Activated CD8-positive, alpha-beta memory T cell treated with anti-CD3 and anti-CD28 coated beads for 36 hours (primary cell): ENCODE measurements around the gene COASY. TPM values are rescaled to one million over a fixed set of nuclear protein-coding genes. Genes with fewer than 3 reads are reported as not detected.

ENCODE experiments used
- CTCF ChIA-PET: fragments of 350-600 bp; sonication (Branson Sonifier 250); formaldehyde crosslinking; loops from one replicate; lab custom pipeline; 2021; ENCODE audit warnings: antibody characterized with exemption; lab: Charles Lee
- POLR2A ChIA-PET: fragments of 350-600 bp; sonication (Branson Sonifier 250); formaldehyde crosslinking; loops from one replicate; lab custom pipeline; 2021; ENCODE audit warnings: antibody characterized with exemption; lab: Charles Lee
- total RNA-seq, 2 experiments: library from RNA; stranded (reverse); gene quantifications; one replicate each; pipeline ENCODE4 v1.2.3, GENCODE V29; 2021

Gene COASY
- total RNA-seq, result 100 to 1,000 TPM; 118 to 120 TPM

GRCh38 chr17:42561897-42562387, at the start of gene COASY:
TSS of gene COASY (plus strand) at chr17:42562148. CDS start at chr17:42562623, 475 bp downstream.
- CTCF ChIA-PET, result no interaction called here
- POLR2A ChIA-PET, result no interaction called here

DNA sequence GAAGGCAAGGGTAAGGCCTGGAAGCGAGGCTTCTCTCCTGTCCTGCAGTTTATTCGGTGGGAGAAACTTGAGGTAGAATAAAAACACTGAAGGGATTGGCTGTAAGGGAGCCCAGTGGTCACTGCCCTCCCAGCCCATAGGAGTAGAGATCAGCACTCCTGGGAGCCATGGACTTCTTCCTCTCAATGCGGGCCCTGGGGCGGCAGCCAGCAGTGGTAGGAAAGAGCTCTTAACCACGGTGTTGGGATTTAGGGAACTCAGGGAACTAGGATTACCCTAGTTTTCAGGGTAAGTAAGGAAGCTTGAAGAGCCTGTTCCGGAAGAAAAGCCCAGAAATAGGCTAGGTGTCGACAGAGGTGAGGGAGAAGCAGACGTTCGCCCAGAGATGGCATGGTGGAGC, 49.7 kb upstream of the COASY start:
- ChIA-PET POLR2A (no interaction called here), CTCF (interaction anchor here (0.7 kb wide), 1 partner anchor 17 kb away, joined by 3 read pairs; no protein-coding TSS in a partner anchor)

DNA sequence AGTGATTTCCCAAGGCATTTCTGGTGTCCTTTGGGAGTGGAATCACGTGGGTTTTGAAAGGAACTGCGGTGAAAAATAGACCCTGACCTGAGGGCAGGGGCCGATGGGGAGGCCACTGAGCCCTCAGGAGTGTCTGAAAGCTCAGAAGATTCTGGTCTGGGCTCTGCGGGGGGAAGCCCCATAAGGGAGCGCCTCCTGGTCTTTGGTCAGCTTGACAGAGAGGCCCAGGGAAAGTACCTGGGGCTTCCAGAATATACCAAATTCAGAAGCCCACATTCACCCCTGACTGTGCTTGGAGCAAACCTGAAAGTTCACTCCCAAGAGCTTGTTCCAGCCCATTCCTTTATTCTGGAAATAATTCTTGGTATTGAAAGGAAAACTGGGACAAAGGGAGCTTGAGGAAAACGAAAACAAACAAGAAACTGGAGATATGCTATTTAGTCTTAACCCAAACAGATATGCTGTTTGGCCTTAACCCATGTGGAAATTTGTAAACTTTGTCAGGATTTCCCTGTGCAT, 49.2 kb upstream of the COASY start:
- ChIA-PET CTCF (no interaction called here), POLR2A (no interaction called here)

- CTCF ChIA-PET, result interaction anchor here (0.6 kb wide), 1 partner anchor 123 kb away, joined by 3 read pairs; no protein-coding TSS in a partner anchor
- POLR2A ChIA-PET, result interaction anchor here (0.6 kb wide), 1 partner anchor 68 kb away, joined by 11 read pairs; no protein-coding TSS in a partner anchor
Observed at GRCh38 chr17:42513686-42514085, 48.3 kb upstream of the COASY start.

GRCh38 chr17:42514279-42514678, 47.7 kb upstream of the COASY start:
- CTCF ChIA-PET, result interaction anchor here (0.6 to 2.0 kb wide), 3 partner anchors 95 to 122 kb away, joined by 3 to 5 read pairs (median 3); no protein-coding TSS in a partner anchor
- POLR2A ChIA-PET, result no interaction called here

GRCh38 chr17:42514867-42515266, 47.1 kb upstream of the COASY start:
- ChIA-PET CTCF (interaction anchor here (0.7 to 2.0 kb wide), 2 partner anchors 96 to 109 kb away, joined by 3 to 5 read pairs; no protein-coding TSS in a partner anchor), POLR2A (no interaction called here)

- POLR2A ChIA-PET, result interaction anchor here (0.5 kb wide), 1 partner anchor 236 kb away, joined by 3 read pairs; no protein-coding TSS in a partner anchor
- CTCF ChIA-PET, result interaction anchor here (0.6 to 2.1 kb wide), 14 partner anchors 10 to 205 kb away, joined by 3 to 10 read pairs (median 4); partner anchors contain the start of gene CAVIN1
Observed at GRCh38 chr17:42517516-42517915, 44.4 kb upstream of the COASY start.

DNA sequence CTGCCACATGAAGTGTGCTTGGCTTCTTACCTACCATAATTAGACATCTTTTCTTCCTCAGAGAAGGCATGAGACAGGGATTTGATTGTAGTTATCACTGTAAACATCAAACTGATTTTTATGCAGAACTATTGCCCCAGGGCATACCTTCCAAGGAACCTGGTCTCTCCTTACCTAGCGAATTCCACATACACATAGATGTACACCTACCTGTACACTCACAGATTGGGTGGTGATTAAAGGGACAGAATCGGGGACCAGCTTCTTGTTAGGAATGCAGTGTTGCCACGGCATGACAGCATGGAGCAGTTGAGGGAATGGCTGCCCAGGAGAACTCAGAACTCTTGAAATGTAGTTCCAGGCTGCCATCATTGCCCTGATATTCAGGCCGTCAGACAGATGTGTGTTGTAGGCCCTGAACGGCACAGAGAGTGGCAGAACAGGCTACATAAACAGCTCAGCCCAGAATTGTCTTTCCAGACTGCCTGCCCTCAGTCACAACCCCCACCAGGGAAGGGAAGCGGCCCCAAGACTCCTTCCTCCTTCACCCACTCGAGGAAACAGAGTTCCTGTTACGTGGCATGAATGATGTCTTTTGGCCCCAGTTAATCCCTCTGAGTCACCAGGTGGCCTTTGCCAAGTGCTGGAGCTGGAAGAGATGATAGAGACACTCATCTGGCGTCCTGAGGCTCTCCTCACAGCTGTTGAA, 43.7 kb upstream of the COASY start:
- POLR2A ChIA-PET, result interaction anchor here (0.5 kb wide), 1 partner anchor 237 kb away, joined by 3 read pairs; no protein-coding TSS in a partner anchor
- CTCF ChIA-PET, result interaction anchor here (0.6 to 2.8 kb wide), 16 partner anchors 9 to 205 kb away, joined by 3 to 10 read pairs (median 4); partner anchors contain the start of genes CAVIN1 and NAGLU

- ChIA-PET POLR2A (no interaction called here), CTCF (interaction anchor here (1.0 to 2.8 kb wide), 8 partner anchors 8 to 206 kb away, joined by 3 to 10 read pairs (median 4); partner anchors contain the start of gene NAGLU)
Observed at GRCh38 chr17:42518755-42519545, 43.0 kb upstream of the COASY start.

- CTCF ChIA-PET, result interaction anchor here (1.1 to 2.8 kb wide), 7 partner anchors 10 to 113 kb away, joined by 3 to 10 read pairs (median 4); no protein-coding TSS in a partner anchor
- POLR2A ChIA-PET, result interaction anchor here (0.6 kb wide), 1 partner anchor 268 kb away, joined by 5 read pairs; no protein-coding TSS in a partner anchor
Observed at GRCh38 chr17:42519546-42520491, 42.1 kb upstream of the COASY start.

DNA sequence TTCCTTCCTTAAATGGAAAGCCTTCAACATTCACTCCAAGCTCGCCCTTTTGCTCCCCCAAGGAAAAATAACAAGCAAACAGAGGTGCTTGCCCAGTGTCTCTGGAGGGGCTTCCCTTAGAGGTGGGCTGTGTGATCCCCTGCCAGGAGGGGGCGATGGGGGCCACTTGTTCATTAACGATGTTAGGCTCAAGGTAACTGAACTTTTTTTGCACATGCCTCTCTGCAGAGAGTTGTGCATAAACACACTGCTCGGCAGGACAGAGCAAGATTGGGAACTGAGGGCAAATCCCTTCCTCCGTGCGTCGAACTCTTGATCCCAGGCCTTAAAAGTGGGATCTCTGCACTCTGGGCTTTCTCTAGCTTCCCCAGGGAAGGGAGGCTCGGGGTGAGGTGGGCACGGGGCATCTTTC, 41.4 kb upstream of the COASY start:
- ChIA-PET CTCF (interaction anchor here (1.2 to 2.8 kb wide), 5 partner anchors 10 to 91 kb away, joined by 3 to 10 read pairs (median 5); no protein-coding TSS in a partner anchor), POLR2A (interaction anchor here (0.6 kb wide), 1 partner anchor 91 kb away, joined by 5 read pairs; no protein-coding TSS in a partner anchor)

DNA sequence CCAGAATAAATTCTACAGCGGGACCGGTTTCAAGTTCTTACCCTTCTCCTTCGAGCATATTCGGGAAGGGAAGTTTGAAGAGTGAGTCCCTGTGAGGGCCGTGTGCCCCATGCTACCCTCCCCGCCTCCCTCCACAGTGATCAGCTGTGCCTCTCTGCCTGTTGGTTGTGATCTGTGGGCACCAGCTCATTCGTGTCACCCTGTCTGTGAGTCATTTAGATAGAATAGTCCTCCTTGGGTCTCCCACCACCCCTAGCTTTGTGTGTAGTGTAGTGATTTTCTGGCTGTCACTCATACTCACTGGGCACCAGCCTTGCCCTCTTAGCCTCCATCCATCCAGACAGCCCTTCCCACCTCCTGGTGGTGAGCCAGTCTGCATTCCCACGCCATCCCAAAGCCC, 40.9 kb upstream of the COASY start:
- ChIA-PET CTCF (interaction anchor here (1.5 to 2.8 kb wide), 4 partner anchors 9 to 92 kb away, joined by 3 to 10 read pairs (median 6); no protein-coding TSS in a partner anchor), POLR2A (interaction anchor here (0.6 kb wide), 1 partner anchor 91 kb away, joined by 5 read pairs; no protein-coding TSS in a partner anchor)

DNA sequence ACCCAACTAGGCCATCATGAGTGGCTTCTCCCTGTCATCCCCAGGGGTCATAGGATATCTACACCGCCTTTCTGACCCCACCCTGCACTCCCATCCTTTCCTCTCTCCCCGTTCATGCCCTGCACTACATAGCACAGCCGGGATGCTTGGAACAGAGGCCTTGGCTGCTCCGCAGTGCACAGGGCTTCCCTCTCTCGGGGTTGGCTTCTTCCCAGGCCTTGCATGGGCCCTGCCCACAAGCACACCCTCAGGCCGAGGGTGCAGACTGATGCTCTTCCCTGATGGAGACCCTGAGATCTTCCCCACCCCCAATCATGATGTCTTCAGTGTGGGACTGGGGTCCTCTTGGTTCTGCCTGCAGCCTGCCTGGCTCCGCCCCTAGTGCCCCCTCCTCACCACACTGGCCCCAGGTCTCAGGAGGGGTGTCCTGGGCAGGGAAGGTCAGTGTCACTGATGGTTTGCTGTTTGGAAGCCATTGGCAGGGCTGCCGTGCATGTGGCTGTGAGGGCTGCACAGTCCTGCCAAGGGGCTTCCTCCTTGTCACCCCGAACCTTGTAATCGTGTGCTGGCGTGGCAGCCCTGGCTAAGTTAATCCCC, 40.2 kb upstream of the COASY start:
- ChIA-PET POLR2A (no interaction called here), CTCF (interaction anchor here (1.5 to 1.9 kb wide), 2 partner anchors 8 to 27 kb away, joined by 3 to 5 read pairs; no protein-coding TSS in a partner anchor)

DNA sequence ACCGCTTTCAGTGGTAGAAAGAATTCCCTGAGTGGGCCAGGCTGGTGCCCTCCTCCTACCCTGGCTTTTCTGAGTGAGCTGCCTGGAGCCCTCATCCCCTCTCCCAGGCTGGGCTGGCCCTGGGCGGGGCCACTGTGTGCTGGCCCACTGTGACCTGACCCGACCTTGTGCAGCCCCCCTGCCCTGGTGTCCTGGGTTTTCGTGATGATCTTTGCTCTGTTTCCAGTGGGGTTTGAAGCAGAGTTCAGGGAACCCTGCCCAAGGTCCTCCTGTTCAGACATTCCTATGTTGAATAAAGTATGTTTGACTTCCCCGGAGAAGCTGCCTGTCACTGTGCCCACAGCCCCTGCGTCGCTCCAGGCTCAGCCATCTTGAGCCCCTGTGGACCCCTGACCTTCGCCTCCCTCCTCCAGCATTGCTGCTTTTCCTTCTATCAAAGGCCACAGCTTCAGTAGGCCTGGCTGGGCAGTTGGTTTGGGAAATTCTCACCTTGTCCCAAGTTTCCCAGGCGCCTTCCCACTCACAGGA, 39.6 kb upstream of the COASY start:
- ChIA-PET POLR2A (no interaction called here), CTCF (no interaction called here)

GRCh38 chr17:42522798-42523278, 39.1 kb upstream of the COASY start:
- POLR2A ChIA-PET, result no interaction called here
- CTCF ChIA-PET, result no interaction called here

- CTCF ChIA-PET, result interaction anchor here (1.1 kb wide), 1 partner anchor 51 kb away, joined by 3 read pairs; no protein-coding TSS in a partner anchor
- POLR2A ChIA-PET, result no interaction called here
Observed at GRCh38 chr17:42525221-42525620, 36.7 kb upstream of the COASY start.
